CD1c-positive myeloid dendritic cell (primary cell): Measurements from ENCODE around the gene DNAJB4.

Source experiments
- DNase-seq: peaks from one replicate; pipeline ENCODE4 v3.0.0-alpha.2; 2016; ENCODE audit errors: extremely low spot score

The DNAJB4 gene

DNA sequence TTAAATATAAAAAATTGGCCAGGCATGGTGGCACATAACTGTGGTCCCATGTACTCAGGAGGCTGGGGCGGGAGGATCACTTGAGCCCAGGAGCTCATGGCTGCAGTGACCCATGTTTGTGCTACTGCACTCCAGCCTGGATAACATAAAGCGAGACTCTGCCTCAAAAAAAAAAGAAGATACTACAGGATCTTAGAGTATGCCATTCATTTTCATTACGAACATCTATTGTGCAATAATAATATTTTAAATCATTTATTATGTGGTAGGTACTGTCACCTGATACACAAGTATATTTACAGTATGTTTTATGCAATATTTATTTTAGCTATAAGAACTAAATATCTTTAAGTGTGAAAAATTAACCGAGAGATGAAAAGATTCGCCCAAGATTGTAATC is 31.7 kb downstream of the DNAJB4 start:
- no peak for DNase-seq

DNA sequence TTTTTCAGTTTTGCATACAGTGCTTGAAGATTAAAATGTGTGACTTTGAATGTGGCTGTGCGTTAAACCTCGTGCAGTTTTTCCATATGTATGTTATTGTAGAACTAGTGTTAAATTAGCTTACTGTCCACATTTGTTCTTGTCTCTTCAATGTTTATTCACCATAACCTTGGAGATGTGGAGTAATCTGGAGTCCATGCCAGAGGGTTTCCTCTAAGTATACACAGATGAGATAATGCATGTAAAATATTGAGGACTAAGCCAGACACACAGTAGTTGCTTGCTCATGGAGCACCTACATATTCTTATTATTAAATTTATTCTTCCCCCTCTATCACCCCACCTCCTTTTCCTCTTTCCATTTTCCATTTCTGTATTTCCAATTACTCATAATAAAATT is 33.3 kb downstream of the DNAJB4 start:
- DNase-seq: no peak

DNA sequence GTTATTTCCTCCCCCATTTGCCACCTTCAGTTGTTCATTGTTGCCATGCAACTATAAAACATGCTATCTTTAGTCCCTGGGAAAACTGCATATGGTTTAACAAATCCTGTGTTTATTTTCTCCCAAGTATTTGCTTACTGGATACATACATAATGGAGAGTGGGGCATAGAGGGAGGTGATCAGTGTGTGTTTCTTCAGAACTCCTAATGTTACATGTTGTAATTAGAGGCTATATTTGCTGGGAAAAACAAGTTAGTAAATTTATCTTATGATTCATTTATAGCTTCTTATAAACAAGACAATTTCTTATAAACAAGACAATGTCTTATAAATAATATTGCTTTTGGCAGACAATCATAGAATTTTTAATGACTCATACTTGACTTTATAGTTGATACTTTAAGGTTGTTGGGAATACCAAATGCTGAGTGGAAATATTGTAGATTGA is 33.8 kb downstream of the DNAJB4 start:
- no peak for DNase-seq

DNA sequence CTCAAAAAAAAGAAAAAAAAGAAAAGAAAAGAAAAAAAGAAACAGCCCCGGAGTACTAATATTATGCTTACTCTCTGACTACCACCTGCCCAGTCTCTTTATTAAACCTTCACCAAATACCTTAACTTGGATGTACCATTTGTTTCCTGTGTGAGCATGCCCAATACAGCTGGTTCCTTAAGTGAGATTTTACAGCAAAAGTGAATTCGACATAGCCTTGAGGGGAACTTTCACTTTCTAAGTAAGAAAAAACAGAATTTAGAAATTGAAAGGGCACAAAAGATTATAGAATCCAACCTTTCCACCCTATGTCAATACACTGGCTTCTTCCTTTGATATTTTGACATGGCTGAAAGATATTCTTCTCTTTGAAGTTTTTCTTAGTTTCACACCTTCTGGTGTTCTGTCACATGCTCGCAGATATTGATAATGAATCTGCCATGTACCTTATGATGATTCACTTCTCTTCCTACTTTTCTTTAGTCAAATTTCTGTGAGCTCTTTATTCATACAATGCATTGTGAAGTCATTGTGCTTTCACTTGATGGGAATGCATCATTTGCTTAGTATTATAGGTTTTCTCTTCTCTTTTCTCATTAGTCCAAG is 35.8 kb downstream of the DNAJB4 start:
- DNase-seq: no peak

DNA sequence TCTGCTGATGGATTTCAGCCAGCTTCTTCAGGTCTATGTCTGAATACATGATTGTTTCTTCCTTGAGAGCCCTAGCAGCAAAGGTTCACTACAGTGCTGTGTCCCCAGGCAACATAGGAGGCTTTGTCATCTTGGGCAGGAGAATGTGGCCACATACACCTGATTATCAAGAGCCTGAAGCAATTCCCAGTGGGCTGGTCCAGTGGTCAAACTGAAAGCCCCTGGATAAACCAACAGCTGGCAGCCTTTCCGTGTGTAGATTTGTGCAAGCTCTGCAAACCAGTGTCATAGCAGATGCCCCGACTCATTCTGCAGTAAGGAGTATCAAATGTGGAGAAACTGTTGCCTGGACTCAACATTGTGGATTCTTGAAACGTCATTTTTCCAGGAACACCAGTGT is 38.7 kb downstream of the DNAJB4 start:
- DNase-seq: no peak

DNA sequence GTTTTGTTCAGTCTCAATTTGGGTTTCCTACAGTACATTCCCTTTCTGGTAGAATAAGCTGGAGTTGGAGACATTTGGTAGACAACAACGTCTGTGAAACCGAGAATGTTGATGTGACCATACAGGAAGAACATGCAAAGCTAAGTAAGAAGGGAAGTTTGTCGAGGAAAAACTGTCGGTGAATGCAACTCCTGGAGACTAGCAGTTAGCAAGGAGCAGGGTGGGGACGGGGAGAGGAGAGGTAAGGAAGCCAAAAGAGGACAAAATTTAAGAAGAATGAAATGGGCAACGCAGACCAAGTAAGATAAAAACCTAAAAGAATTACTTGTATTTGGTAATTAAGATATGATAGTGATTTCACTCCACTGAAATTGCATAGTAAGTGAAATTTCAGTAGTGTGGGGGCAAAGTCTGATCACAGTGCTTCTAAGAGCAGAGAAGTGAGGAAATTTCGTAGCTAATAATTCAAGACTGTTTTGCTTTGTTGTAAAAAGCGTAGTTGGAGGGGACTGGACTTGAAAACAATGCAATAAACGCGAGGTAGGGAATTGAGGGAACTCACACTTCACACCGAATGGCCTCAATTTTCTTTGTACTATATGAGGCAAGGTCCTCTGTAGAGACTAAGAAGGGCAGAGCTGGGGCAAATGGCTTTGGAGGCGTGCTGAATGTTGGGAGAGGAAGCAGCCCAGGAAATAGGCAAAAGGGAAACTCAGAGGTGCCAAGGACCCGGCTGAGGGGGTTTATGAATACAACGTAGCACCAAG is 40.2 kb downstream of the DNAJB4 start:
- DNase-seq: no peak

DNA sequence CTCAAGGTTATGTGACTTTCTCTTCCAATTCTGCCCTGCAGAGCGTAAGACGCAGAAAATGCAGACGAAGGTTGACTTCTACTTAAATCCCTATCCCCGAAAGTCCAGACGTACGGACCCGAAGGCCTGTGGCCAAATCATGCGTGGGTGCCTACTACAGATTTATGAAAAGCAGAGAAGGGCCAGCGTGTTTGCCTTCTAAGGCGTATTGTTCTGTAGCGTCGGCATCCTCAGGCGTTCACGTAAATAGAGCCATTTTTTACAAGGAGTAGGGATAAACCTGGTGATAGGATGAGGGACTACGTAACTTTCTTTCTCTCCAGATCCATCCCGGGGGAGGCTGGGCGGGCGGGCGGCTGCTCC is 40.8 kb downstream of the DNAJB4 start:
- DNase-seq: no peak

DNA sequence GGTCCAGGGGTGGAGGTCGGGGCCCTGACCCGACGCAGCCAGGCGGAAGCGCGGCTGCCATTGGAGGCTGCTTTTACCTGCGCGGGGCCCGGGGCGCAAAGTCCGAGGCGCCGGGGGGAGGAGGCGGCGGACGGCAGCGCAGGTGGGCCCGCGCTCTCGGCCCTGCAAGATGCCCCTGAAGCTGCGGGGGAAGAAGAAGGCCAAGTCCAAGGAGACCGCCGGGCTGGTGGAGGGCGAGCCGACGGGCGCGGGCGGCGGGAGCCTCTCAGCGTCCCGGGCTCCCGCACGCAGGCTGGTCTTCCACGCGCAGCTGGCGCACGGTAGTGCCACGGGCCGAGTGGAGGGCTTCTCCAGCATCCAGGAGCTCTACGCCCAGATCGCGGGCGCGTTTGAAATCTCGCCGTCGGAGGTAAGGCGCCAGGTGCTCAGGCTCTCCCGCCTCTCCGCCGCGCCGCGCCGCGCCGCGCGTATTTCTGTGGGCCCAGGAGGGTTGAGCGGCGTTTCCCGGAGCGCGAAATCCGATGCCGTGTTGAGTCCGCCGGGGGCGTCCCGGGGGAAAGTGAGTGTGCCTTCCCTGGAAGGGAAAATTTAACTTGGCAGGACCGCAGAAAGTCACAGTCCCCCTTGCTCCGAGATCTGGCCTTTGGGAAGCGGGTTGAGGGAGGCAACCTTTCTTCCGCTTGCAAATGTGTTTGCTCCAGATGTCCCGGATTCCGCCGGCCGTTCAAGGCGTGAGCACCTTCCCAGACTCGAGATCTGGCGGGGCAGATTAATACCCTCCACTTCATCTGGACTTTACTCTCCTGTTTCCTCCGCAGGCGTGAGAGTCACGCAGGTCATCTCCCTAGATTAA is 41.4 kb downstream of the DNAJB4 start, which contains the start of gene GIPC2:
Gene GIPC2 (plus strand): TSS at position 41 of the 853 bp plus-strand sequence. CDS start 129 bp downstream, at position 170.
- DNase-seq: no peak

DNA sequence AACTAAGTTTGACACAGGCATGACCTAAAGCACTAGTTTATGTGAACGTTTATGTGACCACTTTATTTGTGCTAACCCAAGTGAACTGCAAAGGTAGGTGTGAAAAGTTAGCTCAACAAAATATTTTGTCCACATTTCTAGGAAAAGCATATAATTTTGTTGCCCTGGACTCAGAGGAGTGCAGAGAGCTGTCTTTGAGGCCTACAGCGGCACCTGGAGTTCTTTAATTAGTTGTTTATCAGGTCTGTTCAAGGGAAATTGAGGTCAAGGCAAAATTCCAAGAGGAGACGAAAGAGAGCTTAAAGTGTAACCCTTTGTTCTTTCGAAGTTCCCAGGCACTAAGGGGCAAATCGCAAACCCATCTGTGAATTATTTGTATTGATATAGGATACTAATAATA is 42.4 kb downstream of the DNAJB4 start:
- no peak for DNase-seq

DNA sequence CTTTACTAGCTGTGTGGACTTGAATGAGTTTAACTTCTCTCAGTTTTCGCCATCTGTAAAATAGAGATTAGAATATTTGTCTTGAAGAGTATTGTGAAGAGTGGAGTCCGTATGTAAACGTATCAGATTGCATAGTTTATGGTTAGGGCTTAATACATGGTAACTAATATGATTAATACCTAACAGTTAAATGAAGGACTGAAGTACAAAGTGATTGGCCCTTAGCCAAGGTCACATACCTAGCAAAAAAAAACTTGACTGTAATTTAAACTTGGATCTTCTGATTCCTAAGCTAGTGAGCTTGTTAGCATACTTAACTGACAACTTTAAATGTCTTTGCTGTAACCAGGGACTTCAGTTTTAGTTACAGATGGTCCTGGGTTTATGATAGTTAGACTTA is 42.9 kb downstream of the DNAJB4 start:
- no peak for DNase-seq

DNA sequence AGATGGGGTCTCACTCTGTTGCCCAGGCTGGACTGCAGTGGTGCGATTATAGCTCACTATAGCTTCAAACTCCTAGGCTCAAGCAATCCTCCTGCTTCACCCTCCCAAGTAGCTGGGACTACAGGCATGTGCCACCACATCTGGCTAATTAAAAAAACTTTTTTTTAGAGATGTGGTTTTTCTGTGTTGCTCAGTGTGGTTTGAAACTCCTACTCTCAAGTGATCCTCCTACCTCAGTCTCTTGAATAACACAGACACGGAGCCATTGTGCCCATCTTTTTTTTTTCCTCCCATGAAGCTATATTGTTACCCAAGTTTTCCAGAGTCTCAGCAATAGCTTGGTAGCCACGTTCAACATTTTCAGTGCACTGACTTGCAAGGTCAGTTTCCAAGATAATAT is 43.7 kb downstream of the DNAJB4 start:
- no peak for DNase-seq

DNA sequence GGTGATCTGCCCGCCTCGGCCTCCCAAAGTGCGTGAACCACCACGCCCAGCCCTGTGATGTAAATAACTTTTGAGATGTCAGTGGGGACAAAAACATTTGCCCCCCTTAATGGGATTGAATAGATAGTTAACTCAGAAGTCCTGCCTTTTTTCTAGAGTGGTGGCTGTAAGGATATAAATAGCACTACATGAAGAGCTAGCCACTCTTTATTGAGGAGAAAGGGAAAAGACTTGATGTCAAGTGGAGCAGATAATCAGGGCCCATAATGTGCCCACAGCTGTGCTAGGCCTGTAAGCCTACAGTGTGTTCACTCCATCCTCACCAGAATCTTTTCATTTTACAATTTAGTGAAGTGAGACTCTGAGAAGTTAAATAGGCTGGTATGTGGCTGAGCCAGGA is 44.7 kb downstream of the DNAJB4 start:
- DNase-seq: no peak

DNA sequence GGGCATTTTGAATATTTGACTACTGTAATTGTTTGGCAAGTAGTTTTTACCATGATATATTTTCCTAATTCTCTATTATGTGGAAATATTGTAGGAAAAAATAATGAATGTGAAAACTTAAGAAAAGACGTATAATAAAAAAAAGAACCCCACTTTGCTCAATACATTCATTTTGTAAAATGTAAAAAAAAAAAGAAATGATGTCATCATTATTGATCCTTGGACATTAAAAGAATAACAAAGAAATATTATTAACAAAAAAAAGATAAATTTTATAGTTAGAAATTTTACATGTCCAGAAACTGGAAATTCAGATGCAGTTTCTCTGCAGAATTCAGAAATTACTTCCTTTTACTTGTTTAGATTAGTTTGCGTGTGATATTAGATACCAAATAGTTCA is 46.3 kb downstream of the DNAJB4 start:
- no peak for DNase-seq

DNA sequence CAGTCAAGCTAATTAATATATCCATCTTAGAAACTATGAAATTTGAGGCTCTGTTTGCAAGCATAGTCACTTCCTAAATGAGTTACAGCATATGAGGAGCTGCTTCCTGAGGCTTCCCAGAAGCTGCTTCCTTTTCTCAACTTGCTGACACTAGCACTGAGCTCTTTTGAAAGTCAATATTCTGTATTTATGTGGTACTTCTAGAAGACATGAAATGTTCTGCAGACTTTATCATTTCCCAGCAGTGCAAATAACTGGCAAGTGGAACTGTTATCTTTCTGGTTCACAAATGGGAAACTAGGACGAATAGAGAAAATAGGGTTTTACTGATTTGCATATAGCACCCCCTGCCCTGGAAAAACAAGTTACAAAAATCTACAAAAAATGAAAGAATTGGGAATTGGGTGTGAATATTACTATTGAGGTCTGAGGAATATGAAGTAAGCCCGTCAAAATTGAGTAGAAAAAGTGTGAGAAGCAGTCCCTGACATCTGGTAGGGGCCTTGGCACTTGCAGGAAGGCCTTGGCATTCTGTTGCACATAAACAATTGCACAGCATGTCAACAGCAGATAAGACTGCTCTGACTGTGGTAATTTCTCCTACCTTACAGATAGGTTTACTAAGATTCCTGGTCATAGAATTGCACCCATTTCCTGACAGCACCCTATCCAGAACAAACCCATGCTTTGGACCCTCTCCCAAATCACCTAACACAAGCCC is 48.1 kb downstream of the DNAJB4 start:
- no peak for DNase-seq

DNA sequence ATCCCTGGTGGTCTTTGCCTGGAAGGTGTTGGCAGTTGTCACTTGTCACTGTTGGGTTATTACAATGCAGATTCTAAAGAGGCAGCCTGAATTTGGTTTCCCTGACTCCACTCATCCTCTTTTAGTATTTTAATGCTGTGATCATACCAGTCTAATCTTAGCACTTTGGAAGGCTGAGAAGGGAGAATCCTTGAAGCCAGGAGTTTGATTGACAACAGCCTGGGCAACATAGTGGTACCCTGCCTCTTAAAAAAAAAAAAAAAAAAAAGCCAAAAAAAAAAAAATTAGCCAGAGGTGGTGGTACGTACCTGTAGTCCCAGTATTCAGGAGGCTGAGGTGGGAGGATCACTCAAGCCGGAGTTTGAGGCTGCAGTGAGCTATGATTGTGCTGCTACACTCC is 48.8 kb downstream of the DNAJB4 start:
- DNase-seq: no peak

DNA sequence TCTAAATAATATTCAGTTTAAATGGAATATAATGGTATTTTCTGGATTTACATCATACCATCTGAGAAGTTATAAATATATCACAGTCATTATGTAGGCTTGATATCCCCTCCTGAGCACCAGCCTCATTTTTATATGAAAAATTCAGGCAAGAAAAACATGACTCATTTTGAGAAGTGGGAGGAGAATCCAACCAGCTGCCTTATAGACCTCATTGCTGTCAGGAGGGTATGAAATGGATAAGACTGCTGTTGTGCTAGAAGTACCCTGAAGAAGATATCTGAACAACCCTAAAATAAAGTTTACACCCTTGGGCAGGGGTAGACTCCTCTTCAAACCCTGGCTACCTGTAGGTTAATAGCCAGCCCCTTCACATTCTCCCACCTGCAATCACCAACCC is 49.8 kb downstream of the DNAJB4 start:
- DNase-seq: no peak

DNA sequence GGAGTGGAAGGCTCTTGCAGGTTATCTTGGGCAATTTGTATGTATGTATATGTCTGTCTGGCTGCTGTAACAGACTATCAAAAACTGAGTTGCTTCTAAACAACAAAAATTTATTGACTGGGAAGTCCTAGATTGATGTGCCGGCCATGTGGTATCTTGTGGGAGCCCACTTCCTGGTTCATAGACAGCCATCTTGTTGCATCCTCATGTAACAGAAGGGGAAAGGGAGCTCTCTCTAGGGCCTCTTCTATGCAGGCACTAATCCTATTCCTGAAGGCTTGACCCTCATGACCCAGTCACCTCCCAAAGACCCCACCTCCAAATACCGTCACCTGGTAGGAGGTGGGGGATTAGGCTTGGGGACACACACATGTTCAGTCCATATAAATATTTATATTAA is 50.2 kb downstream of the DNAJB4 start:
- DNase-seq: no peak

DNA sequence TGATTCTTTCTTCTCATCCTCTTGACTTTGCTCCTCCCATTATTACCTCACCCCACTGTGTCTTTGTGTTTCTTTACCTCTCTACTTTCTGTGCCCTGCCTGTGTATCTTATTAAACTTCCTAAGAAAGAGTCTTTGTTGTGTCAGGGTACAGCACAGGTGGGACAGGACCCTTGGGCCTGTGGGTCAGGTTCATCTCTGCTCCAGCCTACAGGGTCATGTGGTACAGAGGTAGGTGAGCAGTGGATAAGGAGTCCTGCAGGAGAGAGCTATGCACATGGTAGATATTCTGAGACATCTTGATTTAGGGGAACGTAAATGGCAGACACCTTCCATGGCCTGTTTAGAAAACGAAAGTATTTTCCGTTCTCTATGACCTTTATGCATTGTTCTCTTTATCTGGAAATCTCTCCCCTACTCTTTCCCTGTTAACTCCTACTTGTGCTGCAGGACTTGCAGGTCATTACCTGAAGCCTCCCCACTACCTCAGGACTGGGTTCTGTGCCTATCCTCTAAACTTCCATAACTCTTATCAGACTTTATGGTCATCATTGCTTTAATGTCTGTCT is 50.9 kb downstream of the DNAJB4 start:
- no peak for DNase-seq

DNA sequence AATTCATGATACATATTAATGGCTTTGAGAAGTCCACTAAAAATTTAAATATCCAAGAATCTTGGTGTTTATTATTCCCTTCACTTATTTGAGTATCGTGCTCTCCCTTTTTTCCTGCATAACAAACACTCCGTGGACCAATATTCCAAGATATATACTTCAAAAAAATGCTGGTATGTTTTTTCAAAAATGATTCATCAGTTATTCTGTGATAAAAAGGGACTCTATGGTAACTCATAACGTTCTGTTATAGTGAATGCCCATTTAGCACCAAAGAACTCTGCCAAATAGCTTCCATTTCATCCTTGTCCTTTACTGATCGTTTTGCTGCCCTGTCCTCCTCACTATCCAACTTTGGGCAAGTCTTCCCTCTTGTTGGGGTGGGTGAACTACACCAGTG is 53.9 kb downstream of the DNAJB4 start:
- no peak for DNase-seq

DNA sequence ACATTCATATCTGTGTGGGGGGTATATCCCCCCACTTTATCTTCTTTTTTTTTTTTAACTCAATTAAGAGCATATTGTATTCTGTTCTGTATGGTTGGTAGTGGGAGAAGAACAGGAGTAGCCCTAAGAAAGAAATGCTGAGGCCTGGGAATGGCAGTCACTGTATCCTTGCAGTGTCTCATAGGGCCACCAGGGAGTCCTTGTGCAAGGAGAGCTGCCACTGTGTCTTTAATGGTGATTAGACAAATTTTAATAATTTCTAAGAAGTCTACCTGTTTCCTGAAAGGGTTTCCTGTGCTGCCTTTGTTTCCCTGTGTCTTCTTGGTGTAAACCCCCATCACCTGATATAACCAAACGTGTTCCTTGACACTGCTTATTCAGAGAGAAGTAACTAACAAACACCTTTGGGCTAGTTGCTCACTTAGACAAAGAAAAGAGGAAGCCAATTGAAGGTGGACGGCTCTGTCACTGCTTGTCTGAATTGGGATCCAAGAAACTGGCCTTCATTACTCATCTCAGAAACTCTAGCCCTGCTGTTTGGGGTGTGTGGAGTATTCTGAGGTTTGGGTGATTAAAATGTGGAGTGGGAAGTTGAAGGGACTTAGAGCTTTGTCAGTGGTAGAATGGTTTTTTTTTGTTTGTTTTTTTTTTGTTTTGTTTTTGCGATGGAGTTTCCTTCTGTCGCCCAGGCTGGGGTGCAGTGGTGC is 56.3 kb downstream of the DNAJB4 start:
- peak; percentile 14 for DNase-seq
